ENCODE results near the gene NAA80.
"Not testable (repeated sequence)": the region's sequence is repeated elsewhere in the genome, so short reads cannot be mapped to it uniquely, and the experiment has no call there.

The NAA80 gene

DNA sequence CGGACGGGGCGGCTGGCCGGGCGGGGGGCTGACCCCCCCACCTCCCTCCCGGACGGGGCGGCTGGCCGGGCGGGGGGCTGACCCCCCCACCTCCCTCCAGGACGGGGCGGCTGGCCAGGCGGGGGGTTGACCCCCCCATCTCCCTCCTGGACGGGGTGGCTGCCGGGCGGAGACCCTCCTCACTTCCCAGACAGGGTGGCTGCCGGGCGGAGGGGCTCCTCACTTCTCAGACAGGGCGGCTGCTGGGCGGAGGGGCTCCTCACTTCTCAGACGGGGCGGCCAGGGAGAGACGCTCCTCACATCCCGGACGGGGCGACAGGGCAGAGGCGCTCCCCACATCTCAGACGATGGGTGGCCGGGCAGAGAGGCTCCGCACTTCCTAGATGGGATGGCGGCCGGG, 12.8 kb upstream of the NAA80 start:
- DNase-seq: not testable (repeated sequence)

- no peak for DNase-seq
These were observed 5.4 kb upstream of the NAA80 start for GRCh38 chr3:50304601-50305000.

- DNase-seq: no peak
These were observed 4.0 kb upstream of the NAA80 start, which contains the start of gene HYAL1 for GRCh38 chr3:50303013-50303815. TSS of gene HYAL1 (minus strand) at chr3:50303574. CDS start at chr3:50302956, 618 bp downstream.

- DNase-seq: no peak
These were observed 3.1 kb upstream of the NAA80 start for GRCh38 chr3:50302095-50303012.

GRCh38 chr3:50300681-50301254, 1.6 kb upstream of the NAA80 start:
- no peak for DNase-seq

DNA sequence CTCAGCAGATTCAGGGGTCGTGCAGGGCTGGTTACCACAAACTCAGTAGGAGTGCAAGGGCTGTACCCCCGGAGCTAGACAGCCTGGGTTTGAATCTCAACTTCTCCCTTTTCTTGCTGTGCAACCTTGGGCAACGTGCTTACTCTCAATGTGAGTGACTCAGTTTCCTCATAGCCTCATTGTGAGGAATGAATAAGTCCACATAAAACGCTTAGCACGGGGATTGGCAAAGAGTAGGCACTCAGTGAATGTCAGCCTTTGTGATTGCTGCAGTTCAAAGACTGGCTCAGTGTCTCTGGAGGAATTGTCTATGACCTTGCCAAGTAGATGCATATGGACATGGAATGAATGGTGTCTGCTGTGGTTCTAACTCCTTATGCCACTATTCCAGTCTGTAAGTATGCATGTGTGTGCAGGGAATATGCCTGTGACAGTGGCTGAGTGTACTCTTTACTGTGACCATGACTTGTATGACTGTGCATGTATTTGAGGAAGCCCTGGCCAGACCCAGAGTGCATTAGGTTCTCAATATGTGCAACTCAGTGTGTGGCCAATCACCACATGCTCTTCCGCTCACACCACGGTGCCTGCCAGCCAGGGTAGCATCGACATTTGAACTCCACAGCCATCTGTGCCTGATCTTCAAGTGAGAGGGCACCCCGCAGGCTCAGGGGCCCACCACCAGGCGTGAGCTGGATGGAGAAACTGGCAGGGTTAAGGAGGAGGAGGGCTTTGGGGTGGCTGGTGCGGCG, 900 bp upstream of the NAA80 start:
- no peak for DNase-seq

GRCh38 chr3:50299638-50299928, 378 bp upstream of the NAA80 start:
- no peak for DNase-seq

- DNase-seq: no peak
These were observed 1.1 kb downstream of the NAA80 start for GRCh38 chr3:50297896-50298725.

- DNase-seq: no peak
These were observed 1.8 kb downstream of the NAA80 start for GRCh38 chr3:50297384-50297775.

DNA sequence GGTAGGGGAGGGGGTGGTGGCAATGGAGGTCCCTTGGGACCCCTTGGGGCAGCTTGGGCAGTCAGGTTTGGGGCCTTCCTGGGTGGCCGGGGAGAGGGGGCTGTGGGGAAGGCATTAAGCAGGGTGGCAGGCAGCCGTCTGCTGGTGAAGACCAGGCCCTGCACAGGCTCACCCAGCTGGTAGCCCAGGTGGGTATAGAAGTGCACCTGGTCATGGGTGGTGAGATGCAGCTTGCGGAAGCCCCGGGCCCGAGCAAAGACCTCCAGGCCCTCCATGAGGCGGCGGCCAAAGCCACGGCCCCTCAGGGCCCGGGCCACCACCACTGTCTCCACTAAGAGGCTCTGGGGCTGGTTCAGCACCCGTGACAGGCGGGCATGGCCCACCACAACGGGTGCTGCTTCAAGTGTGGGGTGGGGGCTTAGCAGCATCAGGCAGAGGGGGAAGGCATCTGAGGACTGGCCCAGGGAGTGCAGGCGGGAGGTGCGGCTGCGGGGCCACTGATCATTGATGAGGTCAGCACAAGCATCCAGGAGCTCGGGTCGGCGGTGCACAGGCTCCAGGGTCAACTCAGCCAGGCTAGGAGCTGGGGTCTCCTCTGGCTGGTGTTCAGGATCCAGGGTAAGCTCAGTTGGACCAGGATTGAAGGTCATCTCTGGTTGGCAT, 2.4 kb downstream of the NAA80 start:
- no peak for DNase-seq

- no peak for DNase-seq
These were observed 3.4 kb downstream of the NAA80 start for GRCh38 chr3:50295553-50296431.

- no peak for DNase-seq
These were observed 4.5 kb downstream of the NAA80 start for GRCh38 chr3:50294492-50295403.

- DNase-seq: no peak
These were observed 5.1 kb downstream of the NAA80 start for GRCh38 chr3:50294089-50294488.

- DNase-seq: no peak
These were observed 6.0 kb downstream of the NAA80 start for GRCh38 chr3:50293079-50293801.

DNA sequence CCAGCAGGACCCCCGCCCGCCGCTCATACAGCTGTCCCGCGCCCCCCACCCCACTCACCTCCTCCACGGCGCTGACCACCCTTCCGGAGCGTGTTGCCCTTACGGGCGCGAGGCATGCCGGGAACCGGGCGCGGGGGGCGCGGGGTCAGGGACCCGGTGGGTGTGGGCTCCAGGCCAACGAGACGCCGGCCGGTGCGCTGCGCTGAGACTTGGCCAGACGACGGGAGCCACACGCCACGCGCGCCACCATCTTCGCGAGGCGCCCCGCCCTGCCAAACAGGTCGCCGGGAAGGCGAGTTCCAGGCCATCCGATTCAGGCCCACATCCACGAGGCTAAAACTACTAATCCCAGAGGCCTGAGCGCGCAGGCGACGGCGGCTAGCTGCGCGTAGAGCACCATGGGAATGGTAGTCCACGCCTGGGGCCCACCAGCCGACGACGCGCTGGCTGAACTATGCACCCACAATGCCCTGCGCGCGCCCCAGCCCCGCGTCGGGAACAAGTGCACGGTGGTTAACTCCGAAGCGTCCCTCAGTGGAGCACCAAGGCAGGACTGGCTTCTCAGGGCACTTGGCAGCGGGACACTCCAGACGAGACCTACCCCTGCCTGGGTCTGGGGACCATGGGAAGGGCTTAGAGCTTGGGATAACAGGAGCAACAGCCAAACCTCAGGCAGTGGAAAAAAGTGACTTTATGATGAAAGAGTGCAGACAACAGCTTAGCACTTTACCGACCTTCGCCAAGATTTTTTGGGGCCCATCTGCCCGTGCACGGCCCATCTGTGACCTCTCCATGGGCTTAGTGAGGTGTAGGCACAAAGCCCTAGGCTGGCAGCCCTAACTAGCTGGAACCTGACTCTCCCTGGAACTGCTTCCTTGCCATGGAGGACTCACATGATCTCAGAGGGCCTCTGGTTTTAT, 6.8 kb downstream of the NAA80 start, which contains the start of gene IFRD2:
Gene IFRD2 (minus strand): TSS at position 271 of the 920 bp plus-strand sequence. CDS start 155 bp downstream, at position 116.
- peak; percentile 96 for DNase-seq

DNA sequence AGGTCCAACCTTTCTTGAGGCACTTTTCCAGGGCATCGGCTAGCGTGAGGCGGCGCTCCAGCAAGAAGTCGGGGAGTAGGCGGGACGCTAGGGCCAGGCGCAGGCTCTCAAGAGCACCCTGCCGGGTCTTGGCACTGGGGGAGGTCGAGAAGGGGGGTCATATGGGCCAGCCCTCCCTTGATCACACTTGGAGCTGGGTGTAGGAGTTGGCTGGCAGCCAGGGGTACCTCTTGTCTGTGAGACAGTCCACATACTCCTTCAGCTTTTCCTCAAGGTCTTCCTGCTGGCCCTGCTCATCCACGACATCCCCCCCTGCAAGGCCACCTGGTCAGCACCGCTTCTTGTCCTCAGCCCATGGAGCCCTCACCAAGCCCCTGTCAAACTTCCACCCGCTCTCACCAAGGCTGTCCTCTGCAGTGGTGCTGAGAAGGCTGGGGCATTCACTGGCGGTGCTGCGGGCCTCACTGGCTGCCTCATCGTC, 9.0 kb downstream of the NAA80 start:
- no peak for DNase-seq

GRCh38 chr3:50289130-50289529, 10.1 kb downstream of the NAA80 start:
- no peak for DNase-seq
